ENCODE results near the gene CHRDL2.

Gene CHRDL2

DNA sequence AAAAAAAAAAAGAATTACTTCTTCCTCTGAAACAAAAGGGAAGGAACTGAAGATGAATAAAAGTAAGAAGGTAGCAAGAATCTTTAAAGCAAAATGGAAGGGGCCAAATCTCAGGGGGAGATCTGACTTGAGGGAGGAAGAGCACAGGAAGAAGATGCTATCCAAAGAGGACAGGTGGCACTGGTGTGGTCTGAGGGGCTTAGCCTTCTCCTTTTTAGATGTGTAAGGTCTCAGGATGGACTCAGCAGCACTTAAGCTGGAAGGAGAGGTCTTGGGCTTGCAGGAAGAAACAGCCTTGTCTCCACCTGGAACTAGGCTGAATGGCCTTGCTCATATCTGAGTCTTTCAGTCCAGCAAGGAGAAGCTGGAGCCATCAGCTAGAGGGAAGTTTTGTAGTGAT is 12.4 kb upstream of the CHRDL2 start:
- no peak overlapping the region for H3K27ac ChIP-seq (ENCODE audit: poor library complexity, severe bottlenecking)
- no peaks in the 10 kb centered on the region for H3K9me3 ChIP-seq (ENCODE audit: severe bottlenecking)
- H3K27me3 ChIP-seq (ENCODE audit: insufficient read depth, poor library complexity, severe bottlenecking), result no peaks in the 10 kb centered on the region
- TF ChIP-seq, protein P1, sequence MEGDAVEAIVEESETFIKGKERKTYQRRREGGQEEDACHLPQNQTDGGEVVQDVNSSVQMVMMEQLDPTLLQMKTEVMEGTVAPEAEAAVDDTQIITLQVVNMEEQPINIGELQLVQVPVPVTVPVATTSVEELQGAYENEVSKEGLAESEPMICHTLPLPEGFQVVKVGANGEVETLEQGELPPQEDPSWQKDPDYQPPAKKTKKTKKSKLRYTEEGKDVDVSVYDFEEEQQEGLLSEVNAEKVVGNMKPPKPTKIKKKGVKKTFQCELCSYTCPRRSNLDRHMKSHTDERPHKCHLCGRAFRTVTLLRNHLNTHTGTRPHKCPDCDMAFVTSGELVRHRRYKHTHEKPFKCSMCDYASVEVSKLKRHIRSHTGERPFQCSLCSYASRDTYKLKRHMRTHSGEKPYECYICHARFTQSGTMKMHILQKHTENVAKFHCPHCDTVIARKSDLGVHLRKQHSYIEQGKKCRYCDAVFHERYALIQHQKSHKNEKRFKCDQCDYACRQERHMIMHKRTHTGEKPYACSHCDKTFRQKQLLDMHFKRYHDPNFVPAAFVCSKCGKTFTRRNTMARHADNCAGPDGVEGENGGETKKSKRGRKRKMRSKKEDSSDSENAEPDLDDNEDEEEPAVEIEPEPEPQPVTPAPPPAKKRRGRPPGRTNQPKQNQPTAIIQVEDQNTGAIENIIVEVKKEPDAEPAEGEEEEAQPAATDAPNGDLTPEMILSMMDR (IDR thresholded peaks at IDR 0.05; ENCODE audit: poor library complexity, severe bottlenecking), result no peak
- no peak overlapping the region for H3K4me3 ChIP-seq (ENCODE audit: severe bottlenecking)
- H3K4me1 ChIP-seq (ENCODE audit: insufficient read depth, poor library complexity, severe bottlenecking), result no peaks in the 10 kb centered on the region
- no peak for ATAC-seq (ENCODE audit: low read depth)
- no peak for DNase-seq (ENCODE audit: low spot score)
- H3K36me3 ChIP-seq (ENCODE audit: low read depth), result no peaks in the 10 kb centered on the region

DNA sequence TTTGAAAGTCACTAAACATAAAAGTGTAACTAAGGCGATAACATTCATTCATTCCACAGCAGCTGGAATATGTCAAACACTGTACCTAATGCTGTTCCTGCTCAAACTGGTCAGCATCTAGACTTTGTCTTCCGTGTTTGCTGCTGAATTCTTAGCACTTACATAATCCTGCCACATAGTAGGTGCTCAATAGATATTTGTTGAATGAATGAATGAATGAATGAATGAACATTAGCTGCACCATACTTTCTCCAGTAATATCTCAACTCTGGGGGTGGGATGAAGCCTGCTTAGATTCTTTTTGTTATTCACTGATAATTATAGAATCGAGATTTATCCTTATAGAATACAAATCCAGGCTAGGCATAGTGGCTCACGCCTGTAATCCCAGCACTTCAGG is 10.8 kb upstream of the CHRDL2 start:
- Histone ChIP-seq H3K9me3 (ENCODE audit: severe bottlenecking) (no peaks in the 10 kb centered on the region), H3K4me1 (ENCODE audit: insufficient read depth, poor library complexity, severe bottlenecking) (no peaks in the 10 kb centered on the region), H3K27ac (ENCODE audit: poor library complexity, severe bottlenecking) (no peak overlapping the region), H3K4me3 (ENCODE audit: severe bottlenecking) (no peak overlapping the region), H3K27me3 (ENCODE audit: insufficient read depth, poor library complexity, severe bottlenecking) (no peaks in the 10 kb centered on the region), H3K36me3 (ENCODE audit: low read depth) (no peaks in the 10 kb centered on the region)
- TF ChIP-seq, protein P1 (IDR thresholded peaks at IDR 0.05; ENCODE audit: poor library complexity, severe bottlenecking), result no peak
- DNase-seq (ENCODE audit: low spot score) (no peak), ATAC-seq (ENCODE audit: low read depth) (no peak)

DNA sequence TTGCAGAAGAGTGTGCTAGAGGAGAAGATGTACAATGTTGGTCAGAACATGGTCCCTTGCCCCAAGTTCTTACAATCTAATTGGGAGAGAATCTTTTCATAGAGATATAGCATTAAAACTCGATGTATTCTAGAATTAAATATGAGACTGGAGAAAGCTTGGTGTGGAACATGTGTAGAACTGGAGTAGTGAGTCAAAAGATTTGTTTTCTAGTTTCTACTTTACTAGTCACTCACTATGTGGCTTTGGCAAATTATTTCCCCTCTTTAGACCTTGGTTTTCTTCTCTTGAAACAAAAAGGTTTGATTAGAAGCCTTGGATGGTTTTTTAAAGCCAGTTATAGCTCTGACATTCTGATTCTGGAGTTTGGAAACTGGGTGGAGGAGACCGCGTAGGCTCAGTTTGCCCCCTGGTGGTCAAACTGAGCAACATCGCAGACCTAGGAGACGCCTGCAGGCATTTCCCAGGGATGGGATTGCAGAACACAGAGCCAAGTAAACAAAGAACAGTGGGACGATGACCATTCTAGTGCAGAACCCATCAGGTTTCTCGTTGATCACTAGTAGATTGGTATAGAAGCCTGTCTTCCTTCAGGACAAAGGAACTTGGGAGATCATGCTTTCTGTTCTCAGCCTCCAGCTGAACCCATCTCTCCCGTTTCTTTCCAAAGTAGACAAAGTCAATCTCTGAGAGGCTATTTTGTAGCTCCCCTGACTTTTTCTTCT is 8.5 kb upstream of the CHRDL2 start:
- H3K27ac ChIP-seq (ENCODE audit: poor library complexity, severe bottlenecking), result no peak overlapping the region
- H3K9me3 ChIP-seq (ENCODE audit: severe bottlenecking), result no peaks in the 10 kb centered on the region
- H3K4me3 ChIP-seq (ENCODE audit: severe bottlenecking), result no peak overlapping the region
- ATAC-seq (ENCODE audit: low read depth) (peak; percentile 95), DNase-seq (ENCODE audit: low spot score) (no peak)
- H3K27me3 ChIP-seq (ENCODE audit: insufficient read depth, poor library complexity, severe bottlenecking), result no peaks in the 10 kb centered on the region
- TF ChIP-seq, protein P1 (IDR thresholded peaks at IDR 0.05; ENCODE audit: poor library complexity, severe bottlenecking), result peak; percentile 95
- no peaks in the 10 kb centered on the region for H3K4me1 ChIP-seq (ENCODE audit: insufficient read depth, poor library complexity, severe bottlenecking)
- no peaks in the 10 kb centered on the region for H3K36me3 ChIP-seq (ENCODE audit: low read depth)

DNA sequence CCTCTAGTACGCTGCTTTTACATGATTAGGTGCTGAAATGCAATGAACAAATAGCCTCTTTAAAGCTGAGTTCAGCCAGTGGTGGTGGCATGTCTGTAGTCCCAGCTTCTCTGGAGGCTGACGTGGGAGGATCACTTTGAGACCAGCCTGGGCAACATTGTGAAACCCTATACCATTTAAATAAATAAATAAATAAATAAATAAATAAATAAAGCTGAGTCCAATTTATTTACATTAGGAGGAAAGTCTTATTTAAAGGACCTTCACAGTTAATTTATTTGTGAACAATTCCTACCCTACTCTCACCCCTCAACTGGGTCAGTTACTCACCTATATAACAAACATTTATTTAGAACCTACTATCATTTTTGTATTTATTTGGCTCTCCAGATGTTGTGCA is 4.8 kb upstream of the CHRDL2 start:
- Histone ChIP-seq H3K9me3 (ENCODE audit: severe bottlenecking) (no peaks in the 10 kb centered on the region), H3K27me3 (ENCODE audit: insufficient read depth, poor library complexity, severe bottlenecking) (peaks cover 22% of the 10 kb centered on the region), H3K4me1 (ENCODE audit: insufficient read depth, poor library complexity, severe bottlenecking) (no peaks in the 10 kb centered on the region), H3K4me3 (ENCODE audit: severe bottlenecking) (no peak overlapping the region), H3K27ac (ENCODE audit: poor library complexity, severe bottlenecking) (no peak overlapping the region), H3K36me3 (ENCODE audit: low read depth) (no peaks in the 10 kb centered on the region)
- ATAC-seq (ENCODE audit: low read depth) (no peak), DNase-seq (ENCODE audit: low spot score) (no peak)
- TF ChIP-seq, protein P1 (IDR thresholded peaks at IDR 0.05; ENCODE audit: poor library complexity, severe bottlenecking), result no peak

DNA sequence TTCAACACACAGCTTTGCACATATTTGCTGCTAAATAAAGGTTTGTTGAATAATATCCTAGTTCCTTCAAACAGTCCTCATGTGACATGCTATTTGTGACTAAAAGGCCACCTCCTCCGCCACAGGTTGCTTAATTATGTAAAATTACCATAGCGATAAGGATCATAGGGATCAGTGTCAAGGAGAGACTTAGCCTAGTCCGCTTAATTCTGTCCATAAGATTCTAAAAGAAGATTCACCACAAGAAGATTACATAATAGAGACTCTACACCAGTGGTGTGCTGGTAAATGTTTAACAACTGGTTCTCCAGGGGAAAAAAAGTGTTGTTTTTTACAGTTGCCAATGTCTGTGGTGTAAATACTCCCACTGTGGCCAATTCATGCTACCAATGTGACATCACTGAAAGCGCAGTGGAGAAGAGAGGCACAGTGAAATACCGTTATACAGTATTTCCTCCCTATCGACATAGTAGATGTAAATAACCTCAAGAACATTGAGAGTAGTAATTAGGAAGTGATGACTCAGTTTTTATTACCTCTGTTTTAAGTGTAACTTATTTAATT is 4.2 kb upstream of the CHRDL2 start:
- no peaks in the 10 kb centered on the region for H3K4me1 ChIP-seq (ENCODE audit: insufficient read depth, poor library complexity, severe bottlenecking)
- no peaks in the 10 kb centered on the region for H3K36me3 ChIP-seq (ENCODE audit: low read depth)
- no peaks in the 10 kb centered on the region for H3K9me3 ChIP-seq (ENCODE audit: severe bottlenecking)
- DNase-seq (ENCODE audit: low spot score) (no peak), ATAC-seq (ENCODE audit: low read depth) (no peak)
- TF ChIP-seq, protein P1 (IDR thresholded peaks at IDR 0.05; ENCODE audit: poor library complexity, severe bottlenecking), result no peak
- no peak overlapping the region for H3K27ac ChIP-seq (ENCODE audit: poor library complexity, severe bottlenecking)
- H3K4me3 ChIP-seq (ENCODE audit: severe bottlenecking), result no peak overlapping the region
- peaks cover 28% of the 10 kb centered on the region for H3K27me3 ChIP-seq (ENCODE audit: insufficient read depth, poor library complexity, severe bottlenecking)
